Keratinocyte (primary cell): Measurements from ENCODE around the gene GRIK2.

Experiments used
- CTCF ChIP-seq, 3 experiments: IDR thresholded peaks in 1 of 3; conservative IDR thresholded peaks in 1 of 3; optimal IDR thresholded peaks in 1 of 3; 2 replicates in 2 of 3; 3 replicates in 1 of 3; pipeline versions ENCODE3 to v1.5.1; 2011; ENCODE audit warnings: low read length in 3 of 3, mild to moderate bottlenecking in 3 of 3, moderate library complexity in 2 of 3, control low read depth in 1 of 3, inconsistent platforms in 1 of 3; ENCODE audit not compliant: insufficient read depth in 2 of 3; ENCODE audit errors: extremely low read depth in 1 of 3
- EZH2 ChIP-seq: IDR thresholded peaks from one replicate; pipeline ENCODE4 v1.6.1; 2012; ENCODE audit warnings: inconsistent platforms, mild to moderate bottlenecking, low read length, moderate library complexity

GRCh38 chr6:101482606-101483005, 89.1 kb downstream of the GRIK2 start:
- no peak for TF ChIP-seq EZH2
- no peak for TF ChIP-seq CTCF (optimal IDR thresholded peaks at IDR 0.05 in 1 of 3, IDR thresholded peaks at IDR 0.05 in 1 of 3, conservative IDR thresholded peaks at IDR 0.05 in 1 of 3; ENCODE audit: extremely low read depth in 1 of 3, insufficient read depth in 2 of 3, low read length in 3 of 3)
